Skeletal muscle tissue (tissue), 4 donors: ENCODE results near the gene HS6ST1. TPM values are rescaled to one million over a fixed set of nuclear protein-coding genes. Genes with fewer than 3 reads are reported as not detected.
A peak's percentile ranks its signal among the peaks of the same experiment; 100 is the strongest.

Experiments used
- H3K27ac ChIP-seq: one replicate; pipeline ENCODE4 v1.7.0; 2013; ENCODE audit warnings: mild to moderate bottlenecking, low read depth, low read length, inconsistent platforms
- H3K27me3 ChIP-seq, 3 donors: one replicate each; pipeline ENCODE4 v1.7.0; 2013; ENCODE audit warnings: low read length in 3 of 3; ENCODE audit not compliant: control insufficient read depth in 3 of 3, insufficient read depth in 3 of 3
- H3K36me3 ChIP-seq, 3 donors: one replicate each; pipeline ENCODE4 v1.7.0; 2013; ENCODE audit warnings: low read length in 3 of 3; ENCODE audit not compliant: control insufficient read depth in 3 of 3, insufficient read depth in 3 of 3
- H3K4me1 ChIP-seq, 3 donors: one replicate each; pipeline ENCODE4 v1.7.0; 2013; ENCODE audit warnings: low read length in 3 of 3, mild to moderate bottlenecking in 3 of 3; ENCODE audit not compliant: control insufficient read depth in 3 of 3, insufficient read depth in 3 of 3
- H3K4me3 ChIP-seq, 3 donors: one replicate each; pipeline ENCODE4 v1.7.0; 2013; ENCODE audit warnings: low read length in 3 of 3
- H3K9ac ChIP-seq, 3 donors: one replicate each; pipeline ENCODE4 v1.7.0; 2013; ENCODE audit warnings: low read length in 3 of 3, mild to moderate bottlenecking in 3 of 3, moderate library complexity in 2 of 3, low read depth in 1 of 3
- H3K9me3 ChIP-seq, 3 donors: one replicate each; pipeline ENCODE4 v1.7.0; 2013; ENCODE audit warnings: low read length in 3 of 3; ENCODE audit not compliant: control insufficient read depth in 3 of 3
- total RNA-seq: library from RNA; depleted of rRNA; stranded (reverse); fragments of >200 nt; gene quantifications from one replicate; pipeline ENCODE4 v1.2.3, GENCODE V29; 2014
- donor health status: Osteomylitis.

Gene HS6ST1
- total RNA-seq, 1 donor from 2014 or later: 12.5 TPM

- Histone ChIP-seq H3K9ac (peak overlapping the region; percentile 16 to 76 (median 65)), H3K9me3 (no peaks in the 10 kb centered on the region), H3K27me3 (no peaks in the 10 kb centered on the region), H3K36me3 (no peaks in the 10 kb centered on the region), H3K27ac (peak overlapping the region; percentile 61), H3K4me3 (peak overlapping the region in 2 of 3 donors; percentile 22 to 33), H3K4me1 (peaks cover 80 to 93% (median 85%) of the 10 kb centered on the region in 3 donors)
These were observed 13.1 kb downstream of the HS6ST1 start for GRCh38 chr2:128305555-128306080.

GRCh38 chr2:128304715-128305554 lies 13.7 kb downstream of the HS6ST1 start:
- no peaks in the 10 kb centered on the region for H3K36me3 ChIP-seq
- H3K4me3 ChIP-seq: peak overlapping the region in 2 of 3 donors; percentile 22 to 33
- H3K9me3 ChIP-seq: no peaks in the 10 kb centered on the region
- peaks cover 74 to 86% (median 80%) of the 10 kb centered on the region in 3 donors for H3K4me1 ChIP-seq
- H3K9ac ChIP-seq: peak overlapping the region; percentile 16 to 76 (median 65)
- no peaks in the 10 kb centered on the region for H3K27me3 ChIP-seq
- H3K27ac ChIP-seq: peak overlapping the region; percentile 61

GRCh38 chr2:128304330-128304714 lies 14.3 kb downstream of the HS6ST1 start:
- Histone ChIP-seq H3K27ac (no peak overlapping the region), H3K9ac (peak overlapping the region in 2 of 3 donors; percentile 30 to 76), H3K36me3 (no peaks in the 10 kb centered on the region), H3K27me3 (no peaks in the 10 kb centered on the region), H3K9me3 (no peaks in the 10 kb centered on the region), H3K4me1 (peaks cover 69 to 80% (median 74%) of the 10 kb centered on the region in 3 donors), H3K4me3 (no peak overlapping the region)

GRCh38 chr2:128303911-128304310 lies 14.8 kb downstream of the HS6ST1 start:
- H3K4me1 ChIP-seq: peaks cover 65 to 76% (median 69%) of the 10 kb centered on the region in 3 donors
- no peak overlapping the region for H3K27ac ChIP-seq
- H3K4me3 ChIP-seq: no peak overlapping the region
- H3K9me3 ChIP-seq: no peaks in the 10 kb centered on the region
- H3K27me3 ChIP-seq: no peaks in the 10 kb centered on the region
- peak overlapping the region in 1 of 3 donors; percentile 8 for H3K9ac ChIP-seq
- no peaks in the 10 kb centered on the region for H3K36me3 ChIP-seq

- H3K4me1 ChIP-seq: peaks cover 59 to 70% (median 63%) of the 10 kb centered on the region in 3 donors
- no peak overlapping the region for H3K27ac ChIP-seq
- H3K9me3 ChIP-seq: no peaks in the 10 kb centered on the region
- H3K4me3 ChIP-seq: no peak overlapping the region
- H3K36me3 ChIP-seq: no peaks in the 10 kb centered on the region
- H3K9ac ChIP-seq: peak overlapping the region in 1 of 3 donors; percentile 8
- H3K27me3 ChIP-seq: no peaks in the 10 kb centered on the region
These were observed 15.4 kb downstream of the HS6ST1 start for GRCh38 chr2:128303095-128303791.

GRCh38 chr2:128302744-128303067 lies 16.0 kb downstream of the HS6ST1 start:
- Histone ChIP-seq H3K4me3 (no peak overlapping the region), H3K9me3 (no peaks in the 10 kb centered on the region), H3K36me3 (no peaks in the 10 kb centered on the region), H3K27me3 (no peaks in the 10 kb centered on the region), H3K27ac (no peak overlapping the region), H3K4me1 (peaks cover 54 to 64% (median 57%) of the 10 kb centered on the region in 3 donors), H3K9ac (no peak overlapping the region)

GRCh38 chr2:128302011-128302743 lies 16.5 kb downstream of the HS6ST1 start:
- Histone ChIP-seq H3K9me3 (no peaks in the 10 kb centered on the region), H3K27me3 (no peaks in the 10 kb centered on the region), H3K9ac (no peak overlapping the region), H3K27ac (no peak overlapping the region), H3K4me1 (peaks cover 48 to 59% (median 52%) of the 10 kb centered on the region in 3 donors), H3K36me3 (no peaks in the 10 kb centered on the region), H3K4me3 (no peak overlapping the region)

- H3K9me3 ChIP-seq: no peaks in the 10 kb centered on the region
- peaks cover 42 to 52% (median 46%) of the 10 kb centered on the region in 3 donors for H3K4me1 ChIP-seq
- no peaks in the 10 kb centered on the region for H3K36me3 ChIP-seq
- H3K9ac ChIP-seq: no peak overlapping the region
- H3K27me3 ChIP-seq: no peaks in the 10 kb centered on the region
- no peak overlapping the region for H3K4me3 ChIP-seq
- H3K27ac ChIP-seq: no peak overlapping the region
These were observed 17.1 kb downstream of the HS6ST1 start for GRCh38 chr2:128301501-128301966.

GRCh38 chr2:128301021-128301420 lies 17.6 kb downstream of the HS6ST1 start:
- Histone ChIP-seq H3K36me3 (no peaks in the 10 kb centered on the region), H3K9ac (no peak overlapping the region), H3K27ac (no peak overlapping the region), H3K27me3 (no peaks in the 10 kb centered on the region), H3K9me3 (no peaks in the 10 kb centered on the region), H3K4me1 (peaks cover 37 to 47% (median 40%) of the 10 kb centered on the region in 3 donors), H3K4me3 (no peak overlapping the region)
